ENCODE measurements around the gene ATG2B.

ATG2B gene

DNA sequence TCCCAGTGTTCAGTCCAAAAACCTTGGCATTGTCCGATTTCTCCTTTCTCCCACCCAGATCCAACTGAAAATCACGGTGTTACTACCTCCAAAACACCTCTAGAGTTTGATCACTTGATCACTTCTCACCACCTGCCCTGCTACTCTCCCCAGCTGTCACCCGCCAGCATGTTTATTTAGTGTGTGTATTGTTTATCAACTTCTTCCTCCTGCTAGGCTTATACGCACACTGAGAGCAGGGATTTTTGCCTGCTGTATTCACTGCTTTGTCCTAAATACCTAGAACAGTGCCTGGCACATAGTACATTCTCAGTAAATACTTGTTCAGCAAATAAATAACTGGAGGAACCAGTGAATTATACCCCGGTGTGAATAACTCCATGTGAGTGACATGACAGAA lies 102.1 kb downstream of the ATG2B start:
- no peaks in the 10 kb centered on the region for H3K27me3 ChIP-seq (ENCODE audit: insufficient read depth, low read depth, severe bottlenecking)
- H3K27ac ChIP-seq = no peak overlapping the region
- TF ChIP-seq, protein P1, sequence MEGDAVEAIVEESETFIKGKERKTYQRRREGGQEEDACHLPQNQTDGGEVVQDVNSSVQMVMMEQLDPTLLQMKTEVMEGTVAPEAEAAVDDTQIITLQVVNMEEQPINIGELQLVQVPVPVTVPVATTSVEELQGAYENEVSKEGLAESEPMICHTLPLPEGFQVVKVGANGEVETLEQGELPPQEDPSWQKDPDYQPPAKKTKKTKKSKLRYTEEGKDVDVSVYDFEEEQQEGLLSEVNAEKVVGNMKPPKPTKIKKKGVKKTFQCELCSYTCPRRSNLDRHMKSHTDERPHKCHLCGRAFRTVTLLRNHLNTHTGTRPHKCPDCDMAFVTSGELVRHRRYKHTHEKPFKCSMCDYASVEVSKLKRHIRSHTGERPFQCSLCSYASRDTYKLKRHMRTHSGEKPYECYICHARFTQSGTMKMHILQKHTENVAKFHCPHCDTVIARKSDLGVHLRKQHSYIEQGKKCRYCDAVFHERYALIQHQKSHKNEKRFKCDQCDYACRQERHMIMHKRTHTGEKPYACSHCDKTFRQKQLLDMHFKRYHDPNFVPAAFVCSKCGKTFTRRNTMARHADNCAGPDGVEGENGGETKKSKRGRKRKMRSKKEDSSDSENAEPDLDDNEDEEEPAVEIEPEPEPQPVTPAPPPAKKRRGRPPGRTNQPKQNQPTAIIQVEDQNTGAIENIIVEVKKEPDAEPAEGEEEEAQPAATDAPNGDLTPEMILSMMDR (IDR thresholded peaks at IDR 0.05; ENCODE audit: low read depth, low read length) = no peak
- H3K36me3 ChIP-seq = no peaks in the 10 kb centered on the region
- DNase-seq = no peak
- H3K9me3 ChIP-seq (ENCODE audit: severe bottlenecking) = no peaks in the 10 kb centered on the region
- H3K4me3 ChIP-seq (ENCODE audit: low read depth, low read length) = no peak overlapping the region

DNA sequence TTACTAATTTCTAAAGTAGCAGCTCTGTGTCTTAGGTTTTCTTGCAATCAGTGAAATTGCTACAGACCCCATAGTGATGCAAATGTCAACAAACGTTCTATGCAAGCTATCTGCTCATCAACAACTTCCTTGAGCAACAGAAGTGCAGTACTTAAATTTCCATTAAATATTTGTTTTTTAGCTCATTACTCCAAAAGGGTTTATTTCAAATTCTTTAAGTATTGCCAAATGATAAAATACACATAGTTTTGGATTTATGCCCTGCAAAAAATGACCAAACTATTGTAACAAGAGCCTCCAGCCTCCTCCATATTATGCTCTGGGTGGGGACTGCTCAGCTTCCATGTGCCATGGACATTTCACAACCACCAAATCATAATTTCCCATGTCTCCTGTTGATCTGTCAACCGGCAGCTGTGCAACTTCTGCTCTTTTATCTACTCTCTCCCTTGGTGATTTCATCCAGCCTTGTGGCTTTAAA lies 102.8 kb downstream of the ATG2B start:
- Histone ChIP-seq H3K4me3 (ENCODE audit: low read depth, low read length) (no peak overlapping the region), H3K36me3 (no peaks in the 10 kb centered on the region), H3K9me3 (ENCODE audit: severe bottlenecking) (no peaks in the 10 kb centered on the region), H3K27ac (no peak overlapping the region), H3K27me3 (ENCODE audit: insufficient read depth, low read depth, severe bottlenecking) (no peaks in the 10 kb centered on the region)
- DNase-seq = no peak
- TF ChIP-seq, protein P1 (IDR thresholded peaks at IDR 0.05; ENCODE audit: low read depth, low read length) = no peak

DNA sequence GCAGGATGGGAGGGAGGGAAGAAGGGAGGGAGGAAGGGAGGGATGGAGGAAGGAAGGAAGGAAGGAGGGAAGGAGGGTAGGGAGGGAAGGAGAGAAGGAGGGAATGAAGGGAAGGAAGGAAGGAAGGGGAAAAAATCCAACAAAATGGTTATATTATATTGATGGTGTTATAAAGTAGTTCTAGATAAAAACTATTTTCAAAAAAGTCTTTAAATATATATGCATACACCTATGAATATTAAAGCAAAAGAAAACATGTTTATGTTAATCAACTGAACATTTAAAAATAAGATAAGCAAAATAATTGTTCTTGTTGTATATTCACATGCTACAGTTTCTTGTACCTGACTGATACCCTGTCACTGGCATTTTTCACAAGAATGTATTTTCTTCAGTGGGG lies 105.2 kb downstream of the ATG2B start:
- no peak for DNase-seq
- Histone ChIP-seq H3K4me3 (ENCODE audit: low read depth, low read length) (no peak overlapping the region), H3K27me3 (ENCODE audit: insufficient read depth, low read depth, severe bottlenecking) (no peaks in the 10 kb centered on the region), H3K36me3 (no peaks in the 10 kb centered on the region), H3K27ac (no peak overlapping the region), H3K9me3 (ENCODE audit: severe bottlenecking) (no peaks in the 10 kb centered on the region)
- TF ChIP-seq, protein P1 (IDR thresholded peaks at IDR 0.05; ENCODE audit: low read depth, low read length) = no peak

DNA sequence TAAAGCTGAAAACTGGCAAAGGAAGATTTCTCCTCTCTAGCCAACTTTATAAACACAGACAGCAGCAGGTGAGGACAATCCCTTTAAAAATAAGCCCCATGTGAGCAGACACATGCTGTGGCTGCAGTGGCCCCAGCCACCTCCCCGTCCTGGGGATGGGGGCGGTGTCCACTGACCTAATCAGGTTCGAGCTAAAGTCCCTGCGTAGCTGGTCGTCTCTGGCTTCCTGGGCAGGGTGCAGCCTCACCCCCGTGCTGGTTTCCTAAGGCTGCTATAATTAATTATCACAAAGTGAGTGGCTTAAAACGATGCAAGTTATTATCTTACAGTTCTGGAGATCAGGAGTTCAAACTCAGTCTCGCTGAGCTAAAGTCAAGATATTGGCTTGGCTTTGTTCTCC lies 106.1 kb downstream of the ATG2B start:
- Histone ChIP-seq H3K9me3 (ENCODE audit: severe bottlenecking) (no peaks in the 10 kb centered on the region), H3K27ac (no peak overlapping the region), H3K36me3 (no peaks in the 10 kb centered on the region), H3K27me3 (ENCODE audit: insufficient read depth, low read depth, severe bottlenecking) (no peaks in the 10 kb centered on the region), H3K4me3 (ENCODE audit: low read depth, low read length) (no peak overlapping the region)
- no peak for DNase-seq
- TF ChIP-seq, protein P1 (IDR thresholded peaks at IDR 0.05; ENCODE audit: low read depth, low read length) = no peak

DNA sequence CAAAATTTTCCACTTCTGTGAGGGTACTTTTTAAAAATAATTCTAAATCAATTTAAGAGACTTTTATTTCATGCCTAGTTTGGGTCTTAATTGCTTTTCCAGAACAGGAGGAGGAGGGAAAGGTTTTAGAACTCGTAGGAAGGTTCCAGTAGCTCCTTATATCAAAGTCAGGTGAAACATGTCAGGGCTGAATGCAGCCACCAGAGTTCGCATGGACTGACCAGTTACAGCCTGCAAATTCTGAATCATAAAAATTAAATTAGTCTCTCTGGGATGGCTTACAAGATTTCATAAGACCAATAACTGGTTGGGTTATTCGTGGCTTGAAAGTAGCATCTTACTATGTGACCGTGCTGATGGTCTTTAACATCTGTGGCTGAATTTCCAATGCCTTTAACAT lies 106.7 kb downstream of the ATG2B start:
- Histone ChIP-seq H3K27ac (no peak overlapping the region), H3K9me3 (ENCODE audit: severe bottlenecking) (no peaks in the 10 kb centered on the region), H3K4me3 (ENCODE audit: low read depth, low read length) (no peak overlapping the region), H3K36me3 (no peaks in the 10 kb centered on the region), H3K27me3 (ENCODE audit: insufficient read depth, low read depth, severe bottlenecking) (no peaks in the 10 kb centered on the region)
- DNase-seq = no peak
- TF ChIP-seq, protein P1 (IDR thresholded peaks at IDR 0.05; ENCODE audit: low read depth, low read length) = no peak

Data from WERI-Rb-1 (cell line).